ENCODE measurements around the gene NT5M. TPM values are rescaled to one million over a fixed set of nuclear protein-coding genes. Genes with fewer than 3 reads are reported as not detected.

Gene NT5M
- total RNA-seq, 1 experiment from 2014 or later, result 10.2 TPM

DNA sequence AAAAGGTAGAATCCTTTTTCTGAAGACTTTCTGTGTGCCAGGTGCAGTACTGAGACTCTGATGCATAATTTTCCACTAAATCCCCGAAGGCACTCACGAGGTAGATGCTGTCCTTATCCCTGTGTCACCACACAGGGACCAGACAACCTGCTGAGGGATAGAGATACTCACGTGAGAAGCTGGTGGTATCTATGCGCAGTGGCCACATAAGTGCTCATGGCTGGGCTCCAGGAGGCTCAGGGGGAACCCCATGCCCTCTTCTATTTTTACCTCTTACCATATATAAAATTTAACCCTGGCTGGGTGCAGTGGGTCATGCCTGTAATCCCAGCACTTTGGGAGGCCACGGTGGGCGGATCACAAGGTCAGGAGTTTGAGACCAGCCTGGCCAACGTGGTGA, 38.3 kb downstream of the NT5M start:
- H3K4me3 ChIP-seq (replicated peaks in 1 of 2; ENCODE audit: low read depth in 1 of 2, low read length in 2 of 2), result no peak overlapping the region
- H3K9me2 ChIP-seq (ENCODE audit: insufficient read depth), result no peaks in the 10 kb centered on the region
- ChIA-PET RAD21 (ENCODE audit: low non-redundant PET in 1 of 2, low total read pairs in 2 of 2, uncharacterized antibody in 2 of 2, unreplicated experiment in 2 of 2) (no interaction called here), POLR2A (no interaction called here), CTCF (no interaction called here)
- no peak overlapping the region for H3K9ac ChIP-seq (ENCODE audit: low read length)
- no peaks in the 10 kb centered on the region for H3K9me3 ChIP-seq (ENCODE audit: control insufficient read depth in 1 of 2, insufficient read depth in 1 of 2, low read depth in 1 of 2, low read length in 2 of 2)
- no peak overlapping the region for H3K4me2 ChIP-seq (ENCODE audit: low read length)
- intact Hi-C loops (cut with micrococcal nuclease), result no loop called here
- no peaks in the 10 kb centered on the region for H3K79me2 ChIP-seq (ENCODE audit: insufficient read depth, low read length)
- no peak for ATAC-seq
- H3K36me3 ChIP-seq (ENCODE audit: control insufficient read depth in 1 of 2, insufficient read depth in 2 of 2, low read length in 2 of 2), result no peaks in the 10 kb centered on the region
- no peak overlapping the region for H2AFZ ChIP-seq (ENCODE audit: low read depth, low read length, poor library complexity, severe bottlenecking)
- no peaks in the 10 kb centered on the region for H3K4me1 ChIP-seq (ENCODE audit: control insufficient read depth in 1 of 2, insufficient read depth in 2 of 2, low read length in 2 of 2)
- H4K20me1 ChIP-seq (ENCODE audit: insufficient read depth), result no peaks in the 10 kb centered on the region
- no peak for TF ChIP-seq POLR2AphosphoS5 (IDR thresholded peaks at IDR 0.05; ENCODE audit: low read depth, low read length)
- TF ChIP-seq CTCF (IDR thresholded peaks at IDR 0.05 in 2 of 3, conservative IDR thresholded peaks at IDR 0.05 in 1 of 3; ENCODE audit: borderline replicate concordance in 1 of 3, insufficient read depth in 1 of 3, low read depth in 2 of 3, low read length in 2 of 3), result no peak
- no peak for TF ChIP-seq SRF (IDR thresholded peaks at IDR 0.05; ENCODE audit: low read depth)
- no peak for TF ChIP-seq SIN3A (IDR thresholded peaks at IDR 0.05; ENCODE audit: low read depth)
- no peak for TF ChIP-seq JUND (IDR thresholded peaks at IDR 0.05)
- no peak for TF ChIP-seq ZNF274 (IDR thresholded peaks at IDR 0.05; ENCODE audit: low read depth, low read length)
- TF ChIP-seq, protein P1, sequence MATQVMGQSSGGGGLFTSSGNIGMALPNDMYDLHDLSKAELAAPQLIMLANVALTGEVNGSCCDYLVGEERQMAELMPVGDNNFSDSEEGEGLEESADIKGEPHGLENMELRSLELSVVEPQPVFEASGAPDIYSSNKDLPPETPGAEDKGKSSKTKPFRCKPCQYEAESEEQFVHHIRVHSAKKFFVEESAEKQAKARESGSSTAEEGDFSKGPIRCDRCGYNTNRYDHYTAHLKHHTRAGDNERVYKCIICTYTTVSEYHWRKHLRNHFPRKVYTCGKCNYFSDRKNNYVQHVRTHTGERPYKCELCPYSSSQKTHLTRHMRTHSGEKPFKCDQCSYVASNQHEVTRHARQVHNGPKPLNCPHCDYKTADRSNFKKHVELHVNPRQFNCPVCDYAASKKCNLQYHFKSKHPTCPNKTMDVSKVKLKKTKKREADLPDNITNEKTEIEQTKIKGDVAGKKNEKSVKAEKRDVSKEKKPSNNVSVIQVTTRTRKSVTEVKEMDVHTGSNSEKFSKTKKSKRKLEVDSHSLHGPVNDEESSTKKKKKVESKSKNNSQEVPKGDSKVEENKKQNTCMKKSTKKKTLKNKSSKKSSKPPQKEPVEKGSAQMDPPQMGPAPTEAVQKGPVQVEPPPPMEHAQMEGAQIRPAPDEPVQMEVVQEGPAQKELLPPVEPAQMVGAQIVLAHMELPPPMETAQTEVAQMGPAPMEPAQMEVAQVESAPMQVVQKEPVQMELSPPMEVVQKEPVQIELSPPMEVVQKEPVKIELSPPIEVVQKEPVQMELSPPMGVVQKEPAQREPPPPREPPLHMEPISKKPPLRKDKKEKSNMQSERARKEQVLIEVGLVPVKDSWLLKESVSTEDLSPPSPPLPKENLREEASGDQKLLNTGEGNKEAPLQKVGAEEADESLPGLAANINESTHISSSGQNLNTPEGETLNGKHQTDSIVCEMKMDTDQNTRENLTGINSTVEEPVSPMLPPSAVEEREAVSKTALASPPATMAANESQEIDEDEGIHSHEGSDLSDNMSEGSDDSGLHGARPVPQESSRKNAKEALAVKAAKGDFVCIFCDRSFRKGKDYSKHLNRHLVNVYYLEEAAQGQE (IDR thresholded peaks at IDR 0.05; ENCODE audit: low read depth), result no peak
- TF ChIP-seq CEBPB (IDR thresholded peaks at IDR 0.05; ENCODE audit: low read depth), result no peak
- no peak for TF ChIP-seq FOSL1 (IDR thresholded peaks at IDR 0.05; ENCODE audit: low read depth)
- no peak for TF ChIP-seq TCF7L2 (IDR thresholded peaks at IDR 0.05; ENCODE audit: borderline replicate concordance, extremely low read depth, insufficient read depth, insufficient read length)
- no peak for TF ChIP-seq CBX3 (IDR thresholded peaks at IDR 0.05; ENCODE audit: low read depth)
- no peak for TF ChIP-seq EGR1 (IDR thresholded peaks at IDR 0.05; ENCODE audit: low read depth)
- no peak for TF ChIP-seq EZH2 (IDR thresholded peaks at IDR 0.05)
- TF ChIP-seq YY1 (IDR thresholded peaks at IDR 0.05; ENCODE audit: extremely low read depth, insufficient replicate concordance, low read depth, low read length), result no peak
- no peak for TF ChIP-seq EZH2phosphoT487 (IDR thresholded peaks at IDR 0.05; ENCODE audit: borderline replicate concordance)
- no peak for TF ChIP-seq ELF1 (IDR thresholded peaks at IDR 0.05; ENCODE audit: borderline replicate concordance, low read depth)
- BruUV-seq (replicated peaks), result no TSS peak
- no peak overlapping the region for H3K27ac ChIP-seq (ENCODE audit: low read depth, low read length)
- no peaks in the 10 kb centered on the region for H3K27me3 ChIP-seq (ENCODE audit: insufficient read depth, low read length)
- no peak for DNase-seq (ENCODE audit: low read depth, low spot score)
